Amniotic stem cell (primary cell): ENCODE data around the gene SOWAHA.

Source experiments
- DNase-seq: peaks from one replicate; lab custom pipeline; 2025; lab: John Stamatoyannopoulos, UW

The SOWAHA gene

GRCh38 chr5:132807163-132807838 lies 5.8 kb upstream of the SOWAHA start:
- DNase-seq, result no peak

DNA sequence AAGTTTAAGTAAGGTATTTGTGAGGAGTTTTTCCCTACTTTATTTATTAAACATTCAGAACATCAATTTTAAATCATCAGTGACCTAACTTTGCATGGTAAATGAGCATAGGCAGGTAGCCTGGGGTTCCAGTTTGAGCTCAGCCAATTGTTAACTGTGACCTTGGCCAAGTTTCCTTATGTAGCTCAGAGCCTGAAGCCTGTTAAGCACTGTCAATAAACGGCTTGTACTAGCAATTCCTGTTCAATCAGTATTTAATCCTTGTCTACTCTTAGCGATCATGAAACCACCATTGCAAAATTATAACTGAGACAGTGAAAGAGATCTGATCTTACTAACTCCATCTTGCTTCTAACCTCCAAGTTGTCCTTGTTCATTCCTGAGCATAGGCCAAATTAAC lies 4.7 kb upstream of the SOWAHA start:
- DNase-seq, result no peak

- no peak for DNase-seq
Measured at GRCh38 chr5:132808866-132809265, 4.2 kb upstream of the SOWAHA start.

DNA sequence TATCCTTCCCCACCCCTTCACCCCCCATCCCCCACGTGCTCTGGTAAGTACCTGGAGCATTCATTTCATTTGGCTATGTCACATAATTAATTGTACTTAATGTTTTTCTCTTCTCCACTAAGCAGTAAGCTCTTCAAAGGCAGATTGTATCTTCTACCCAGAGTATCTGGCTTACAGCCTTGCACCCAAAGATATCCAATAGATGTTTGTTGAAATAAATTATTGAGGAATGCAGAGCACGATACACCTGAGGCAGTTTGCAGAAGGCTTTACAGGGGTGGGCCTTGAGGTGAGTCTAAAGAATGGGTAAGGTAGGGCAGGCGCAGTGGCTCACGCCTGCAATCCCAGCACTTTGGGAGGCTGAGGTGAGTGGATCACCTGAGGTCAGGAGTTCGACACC lies 2.5 kb upstream of the SOWAHA start:
- no peak for DNase-seq

- no peak for DNase-seq
Measured at GRCh38 chr5:132812123-132812765, 858 bp upstream of the SOWAHA start.

DNA sequence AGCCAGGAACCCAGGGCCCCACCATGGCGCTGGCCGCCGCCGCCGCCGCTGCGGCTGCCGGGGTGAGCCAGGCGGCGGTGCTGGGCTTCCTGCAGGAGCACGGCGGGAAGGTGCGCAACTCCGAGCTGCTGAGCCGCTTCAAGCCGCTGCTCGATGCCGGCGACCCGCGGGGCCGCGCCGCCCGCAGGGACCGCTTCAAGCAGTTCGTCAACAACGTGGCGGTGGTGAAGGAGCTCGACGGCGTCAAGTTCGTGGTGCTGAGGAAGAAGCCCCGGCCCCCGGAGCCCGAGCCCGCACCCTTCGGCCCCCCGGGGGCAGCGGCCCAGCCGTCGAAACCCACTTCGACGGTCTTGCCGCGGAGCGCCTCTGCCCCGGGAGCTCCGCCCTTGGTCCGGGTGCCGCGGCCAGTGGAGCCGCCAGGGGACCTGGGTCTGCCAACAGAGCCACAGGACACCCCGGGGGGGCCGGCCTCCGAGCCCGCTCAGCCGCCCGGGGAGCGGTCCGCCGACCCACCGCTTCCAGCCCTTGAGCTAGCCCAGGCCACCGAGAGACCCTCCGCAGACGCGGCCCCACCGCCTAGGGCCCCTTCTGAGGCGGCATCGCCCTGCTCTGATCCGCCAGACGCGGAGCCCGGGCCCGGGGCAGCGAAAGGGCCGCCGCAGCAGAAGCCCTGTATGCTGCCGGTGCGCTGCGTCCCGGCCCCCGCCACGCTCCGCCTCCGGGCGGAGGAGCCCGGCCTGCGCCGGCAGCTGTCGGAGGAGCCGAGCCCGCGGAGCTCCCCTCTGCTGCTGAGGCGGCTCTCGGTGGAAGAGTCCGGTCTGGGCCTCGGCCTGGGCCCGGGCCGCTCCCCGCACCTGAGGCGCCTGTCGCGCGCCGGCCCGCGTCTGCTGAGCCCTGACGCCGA lies 749 bp downstream of the SOWAHA start:
- DNase-seq, result no peak

DNA sequence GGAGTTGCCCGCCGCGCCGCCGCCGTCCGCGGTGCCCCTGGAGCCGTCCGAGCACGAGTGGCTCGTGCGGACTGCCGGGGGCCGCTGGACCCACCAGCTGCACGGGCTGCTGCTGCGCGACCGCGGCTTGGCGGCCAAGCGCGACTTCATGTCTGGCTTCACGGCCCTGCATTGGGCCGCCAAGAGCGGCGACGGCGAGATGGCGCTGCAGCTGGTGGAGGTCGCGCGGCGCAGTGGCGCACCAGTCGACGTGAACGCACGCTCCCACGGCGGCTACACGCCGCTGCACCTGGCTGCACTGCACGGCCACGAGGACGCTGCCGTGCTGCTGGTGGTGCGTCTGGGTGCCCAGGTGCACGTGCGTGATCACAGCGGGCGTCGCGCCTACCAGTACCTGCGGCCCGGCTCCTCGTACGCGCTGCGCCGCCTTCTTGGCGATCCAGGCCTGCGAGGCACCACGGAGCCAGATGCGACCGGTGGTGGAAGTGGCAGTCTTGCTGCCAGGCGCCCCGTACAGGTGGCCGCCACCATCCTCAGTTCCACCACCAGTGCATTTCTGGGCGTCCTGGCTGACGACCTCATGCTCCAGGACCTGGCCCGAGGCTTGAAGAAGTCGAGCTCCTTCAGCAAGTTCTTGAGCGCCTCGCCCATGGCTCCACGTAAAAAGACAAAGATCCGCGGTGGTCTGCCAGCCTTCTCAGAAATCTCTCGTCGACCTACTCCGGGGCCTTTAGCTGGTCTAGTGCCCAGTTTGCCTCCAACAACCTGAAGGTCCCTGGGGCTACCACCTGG lies 1.6 kb downstream of the SOWAHA start:
- no peak for DNase-seq

GRCh38 chr5:132815454-132815853 lies 2.4 kb downstream of the SOWAHA start:
- DNase-seq, result no peak

GRCh38 chr5:132816083-132816482 lies 3.0 kb downstream of the SOWAHA start:
- no peak for DNase-seq

DNA sequence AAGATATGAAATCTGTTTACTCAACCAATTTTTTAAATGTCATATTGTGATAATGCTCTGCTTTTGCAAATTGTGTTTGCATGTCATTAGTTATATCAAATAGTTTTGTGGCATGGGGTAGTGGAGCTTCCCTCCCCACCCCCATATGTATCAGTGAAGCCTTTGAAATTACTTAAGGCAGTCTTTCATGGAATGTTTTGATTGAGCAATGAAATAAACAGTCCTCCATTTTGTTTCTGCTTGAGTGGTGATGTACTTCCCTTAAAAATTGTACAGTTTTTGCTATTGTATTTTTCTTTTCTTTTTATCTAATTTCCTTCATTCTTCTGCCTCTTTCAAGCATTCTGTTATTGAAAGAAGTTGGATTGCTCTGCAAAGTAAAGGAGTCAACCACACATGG lies 3.5 kb downstream of the SOWAHA start:
- no peak for DNase-seq

GRCh38 chr5:132817011-132817410 lies 3.9 kb downstream of the SOWAHA start:
- DNase-seq, result no peak

DNA sequence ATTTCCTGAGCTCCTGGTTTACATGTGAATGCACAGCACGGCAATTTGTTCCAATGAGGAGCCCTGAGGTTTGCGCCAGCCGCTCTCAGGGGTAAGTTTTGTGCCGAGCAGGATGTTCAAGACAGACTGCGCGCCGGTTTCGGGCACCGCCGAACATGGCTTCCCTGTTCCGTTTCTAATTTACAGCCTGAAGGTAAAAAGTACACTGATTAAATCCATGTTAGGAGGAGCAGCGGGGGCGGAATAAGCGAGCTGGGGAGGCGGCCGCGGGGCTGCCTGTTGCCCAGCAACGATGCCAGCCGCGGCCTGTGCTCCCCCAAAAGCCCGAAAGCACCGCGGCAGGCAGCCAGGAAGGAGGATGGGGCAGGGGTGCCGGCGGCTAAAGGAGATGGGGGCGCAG lies 6.4 kb downstream of the SOWAHA start:
- DNase-seq, result no peak

GRCh38 chr5:132820162-132820754 lies 7.2 kb downstream of the SOWAHA start:
- DNase-seq, result peak; percentile 89

DNA sequence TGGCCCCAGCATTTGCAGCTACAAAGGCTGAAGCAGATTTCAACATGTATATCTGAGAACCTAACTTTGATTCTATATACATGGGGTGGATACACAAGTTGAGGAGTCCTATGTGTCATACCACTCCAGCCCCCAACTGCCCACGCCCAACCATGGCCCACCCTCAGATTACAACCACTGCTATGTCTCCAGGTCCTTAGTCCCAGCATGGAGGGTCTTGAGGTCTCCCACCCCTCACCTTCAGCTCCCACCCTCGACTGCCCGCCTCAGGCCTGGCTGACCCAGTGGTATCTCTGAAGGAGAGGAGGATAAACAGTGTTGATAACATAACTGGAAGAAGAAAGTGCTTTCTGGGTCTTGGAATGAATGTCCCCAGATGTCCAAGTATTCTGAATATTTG lies 8.2 kb downstream of the SOWAHA start:
- DNase-seq, result no peak

- no peak for DNase-seq
Measured at GRCh38 chr5:132821791-132822190, 8.7 kb downstream of the SOWAHA start.

DNA sequence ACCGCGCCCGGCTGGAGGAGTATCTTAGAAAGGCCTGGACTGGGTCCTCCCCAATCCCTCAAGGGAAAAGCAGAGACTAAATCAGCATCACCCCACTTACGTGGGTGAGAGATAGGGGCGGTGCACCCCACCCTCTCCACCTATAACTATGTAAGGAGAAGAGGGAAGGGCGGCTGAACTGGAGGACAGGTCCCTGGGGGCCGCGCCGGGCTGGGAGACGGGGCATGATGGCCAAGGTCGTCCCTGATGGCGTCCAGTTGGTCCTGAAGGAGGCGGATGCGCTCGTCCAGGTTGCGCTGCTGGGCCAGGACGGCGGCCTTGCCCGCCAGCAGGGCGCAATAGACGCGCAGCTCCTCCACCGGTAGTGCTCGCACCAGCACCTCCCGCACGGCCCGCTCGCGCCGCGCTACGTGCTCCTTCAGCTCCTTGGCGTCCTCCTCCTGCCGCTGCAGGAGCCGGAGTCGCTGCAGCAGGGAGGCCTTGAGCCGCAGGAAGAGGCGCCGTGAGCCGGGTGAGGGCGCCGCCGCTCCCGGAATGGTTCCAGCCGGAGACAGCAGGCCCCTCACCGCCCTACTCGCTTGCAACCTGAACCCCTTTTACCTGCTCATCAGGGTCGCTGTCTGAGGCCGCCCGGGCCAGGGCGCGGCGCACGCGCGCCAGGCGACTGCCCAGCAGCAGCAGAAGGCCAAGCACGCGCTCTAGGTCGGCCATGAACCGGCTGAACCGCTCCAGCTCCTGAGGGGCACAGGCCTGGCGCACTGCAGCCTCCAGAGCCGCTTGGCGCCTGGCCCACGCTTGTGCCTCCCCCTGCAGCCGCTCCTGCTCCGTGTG lies 9.8 kb downstream of the SOWAHA start:
- no peak for DNase-seq

DNA sequence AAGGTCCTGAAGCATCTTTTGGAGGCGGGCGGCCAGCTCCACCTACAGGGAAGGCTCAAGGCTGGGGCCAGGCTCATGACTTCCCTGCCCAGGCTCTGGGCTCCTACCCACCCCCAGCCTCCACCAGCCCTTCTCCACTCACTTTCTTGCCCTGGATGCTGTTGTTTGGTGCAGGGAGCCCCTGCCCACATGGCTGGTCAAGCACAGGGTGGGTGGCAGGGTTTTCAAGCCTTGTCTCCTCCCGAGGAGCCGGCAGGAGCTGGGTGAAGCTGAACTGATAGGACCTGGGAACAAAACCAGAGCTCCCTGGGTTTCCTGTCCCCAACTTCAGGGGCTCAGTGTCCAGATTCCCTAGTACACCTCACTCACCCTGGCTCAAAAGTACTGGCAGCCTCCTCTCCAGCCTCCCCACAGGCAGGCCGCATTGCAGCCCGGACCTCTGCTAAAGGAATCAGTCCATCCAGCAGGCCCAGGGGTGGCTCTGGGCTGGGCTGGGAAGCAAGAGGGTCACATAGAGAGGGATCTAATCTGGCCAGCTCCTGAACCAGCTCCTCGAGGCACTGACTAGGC lies 10.5 kb downstream of the SOWAHA start:
- no peak for DNase-seq

- no peak for DNase-seq
Measured at GRCh38 chr5:132824426-132824825, 11.3 kb downstream of the SOWAHA start.

- DNase-seq, result no peak
Measured at GRCh38 chr5:132825033-132825833, 12.1 kb downstream of the SOWAHA start.
